Frontal cortex (tissue), 4 donors: ENCODE data around the gene HELLS. TPM values are rescaled to one million over a fixed set of nuclear protein-coding genes. Genes with fewer than 3 reads are reported as not detected.
"Not testable (repeated sequence)": the region's sequence is repeated elsewhere in the genome, so short reads cannot be mapped to it uniquely, and the experiment has no call there.

Experiments
- DNase-seq, 2 donors: peaks; one replicate each; pipeline ENCODE4 v3.0.0; 2012; ENCODE audit warnings: low spot score in 2 of 2
- FAIRE-seq: peaks from 2 replicates; lab custom pipeline; 2012; peaks lifted over from hg19 to GRCh38; lab: Jason Lieb, UNC
- total RNA-seq: library from RNA; depleted of rRNA; stranded (reverse); fragments of >200 nt; gene quantifications from one replicate; pipeline ENCODE4 v1.2.3, GENCODE V29; 2014
- donor health status: control.
- donor health status: control.
- donor health status: control.

HELLS gene
- 14.7 TPM for total RNA-seq

GRCh38 chr10:94545391-94546048 is at the start of gene HELLS:
Gene HELLS (plus strand): TSS chr10:94545788. CDS start chr10:94545922, 134 bp downstream.
- DNase-seq (peak; percentile 55 to 86), FAIRE-seq (no peak)

DNA sequence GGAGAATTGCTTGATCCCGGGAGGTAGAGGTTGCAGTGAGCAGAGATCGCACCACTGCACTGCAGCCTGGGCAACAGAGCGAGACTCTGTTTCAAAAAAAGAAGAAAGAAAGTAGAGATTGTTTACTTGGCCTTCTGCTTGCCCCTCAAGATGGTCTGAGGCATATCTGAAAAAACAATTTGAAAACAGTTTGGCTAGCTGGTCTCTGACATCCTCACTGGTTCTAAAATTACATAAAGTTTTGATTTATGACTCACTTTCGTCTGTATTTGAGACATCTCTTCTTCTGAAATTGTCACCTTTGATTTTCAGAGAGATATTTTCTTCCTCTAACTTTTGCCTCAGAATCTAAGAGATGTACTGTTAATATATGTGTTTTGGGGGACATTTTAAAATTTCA is 49.6 kb upstream of the HELLS start:
- DNase-seq (no peak), FAIRE-seq (no peak)

GRCh38 chr10:94496646-94497045 is 48.9 kb upstream of the HELLS start:
- DNase-seq (no peak), FAIRE-seq (no peak)

DNA sequence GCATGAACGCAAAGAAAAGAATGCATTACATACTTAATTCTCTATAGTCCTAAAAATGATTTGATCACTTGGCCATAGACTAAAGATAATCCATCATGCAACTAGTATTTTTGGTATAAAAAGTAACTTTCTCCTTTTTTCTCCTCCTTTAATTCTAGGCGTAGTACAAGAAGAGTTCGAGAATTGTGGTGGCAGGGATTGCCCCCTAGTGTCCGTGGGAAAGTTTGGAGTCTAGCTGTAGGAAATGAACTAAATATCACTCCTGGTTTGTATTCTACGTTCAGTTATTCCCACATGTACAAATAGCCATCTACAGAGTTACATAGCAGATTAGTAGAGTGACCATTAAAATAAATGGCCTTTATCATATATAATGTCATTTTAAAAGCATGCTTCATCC is 45.5 kb upstream of the HELLS start:
- DNase-seq (no peak), FAIRE-seq (no peak)

- FAIRE-seq (no peak), DNase-seq (no peak)
Observed at GRCh38 chr10:94521276-94522250, 24.0 kb upstream of the HELLS start.

DNA sequence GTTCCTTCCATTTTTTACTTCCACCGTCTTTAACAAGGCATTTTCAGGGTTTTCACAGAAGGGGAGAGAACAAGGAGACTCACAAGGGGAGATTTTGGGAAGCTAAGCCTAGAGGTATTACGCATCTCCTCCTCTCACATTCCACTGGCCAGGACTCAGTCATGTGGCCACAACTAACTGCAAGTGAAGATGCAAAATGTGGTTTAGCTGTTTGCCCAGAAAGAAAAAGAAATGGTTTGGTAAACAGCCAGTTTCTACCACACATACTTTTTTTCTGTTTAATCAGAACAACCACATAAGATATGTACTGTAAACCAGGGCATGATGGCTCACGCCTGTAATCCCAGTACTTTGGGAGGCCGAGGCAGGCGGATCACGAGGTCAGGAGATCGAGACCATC is 21.4 kb upstream of the HELLS start:
- FAIRE-seq (no peak), DNase-seq (no peak)

GRCh38 chr10:94524711-94525110 is 20.9 kb upstream of the HELLS start:
- DNase-seq = no peak
- no peak for FAIRE-seq

- peak; percentile 100 for FAIRE-seq
- not testable (repeated sequence) for DNase-seq
Observed at GRCh38 chr10:94531550-94531949, 14.0 kb upstream of the HELLS start.

- no peak for FAIRE-seq
Observed at GRCh38 chr10:94533027-94533426, 12.6 kb upstream of the HELLS start.

GRCh38 chr10:94542282-94542681 is 3.3 kb upstream of the HELLS start:
- DNase-seq, FAIRE-seq: not testable (repeated sequence)

More at GRCh38 chr10:94533027-94533426, 12.6 kb upstream of the HELLS start:
- no peak for DNase-seq

GRCh38 chr10:94546049-94546900 is 687 bp downstream of the HELLS start:
- FAIRE-seq (no peak), DNase-seq (peak in 1 of 2 donors; percentile 10)

- FAIRE-seq (no peak), DNase-seq (no peak)
Observed at GRCh38 chr10:94546901-94547185, 1.3 kb downstream of the HELLS start.

DNA sequence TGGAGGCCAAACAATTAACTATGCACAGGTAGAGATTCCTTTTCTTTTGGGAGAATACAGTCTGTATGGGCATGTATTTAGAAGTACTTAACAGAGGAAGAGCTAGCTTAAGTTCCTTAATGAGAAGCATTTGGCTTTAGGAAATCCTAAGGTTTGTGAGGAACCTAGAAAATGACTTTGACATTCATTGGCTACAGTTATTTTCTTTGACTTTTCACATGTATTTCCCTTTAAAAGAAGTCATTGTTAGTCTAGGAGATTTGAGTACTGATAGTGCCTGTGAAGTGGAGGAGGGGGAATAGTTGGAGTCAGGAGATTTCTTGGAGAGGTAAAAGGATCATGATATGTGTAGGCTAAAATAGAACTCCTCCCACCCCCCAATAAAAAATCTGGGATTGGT is 3.6 kb downstream of the HELLS start:
- FAIRE-seq = no peak
- no peak for DNase-seq

GRCh38 chr10:94567714-94568307 is 22.2 kb downstream of the HELLS start:
- FAIRE-seq, DNase-seq: not testable (repeated sequence)

GRCh38 chr10:94571081-94571480 is 25.5 kb downstream of the HELLS start:
- no peak for FAIRE-seq
- no peak for DNase-seq

DNA sequence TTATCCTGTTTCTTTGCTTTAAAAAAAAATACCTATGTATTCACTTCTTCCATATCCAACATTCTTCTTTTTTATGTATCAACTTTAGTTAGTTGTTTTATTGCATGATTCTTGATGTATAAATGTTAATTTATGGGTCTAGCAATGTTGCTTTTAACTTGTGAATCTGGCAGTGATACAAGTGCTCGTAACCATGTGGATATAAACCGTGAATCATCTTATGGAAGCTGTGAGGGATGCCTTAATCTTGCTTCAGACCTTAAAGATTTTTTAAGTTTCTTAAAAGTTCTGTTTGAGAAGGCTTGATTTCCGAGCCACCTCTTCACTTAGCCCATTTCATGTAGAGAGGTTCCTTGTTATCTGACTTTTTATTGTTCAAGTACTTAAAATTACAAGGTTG is 25.9 kb downstream of the HELLS start:
- FAIRE-seq (no peak), DNase-seq (no peak)

- DNase-seq (no peak), FAIRE-seq (no peak)
Observed at GRCh38 chr10:94578790-94579189, 33.2 kb downstream of the HELLS start.

DNA sequence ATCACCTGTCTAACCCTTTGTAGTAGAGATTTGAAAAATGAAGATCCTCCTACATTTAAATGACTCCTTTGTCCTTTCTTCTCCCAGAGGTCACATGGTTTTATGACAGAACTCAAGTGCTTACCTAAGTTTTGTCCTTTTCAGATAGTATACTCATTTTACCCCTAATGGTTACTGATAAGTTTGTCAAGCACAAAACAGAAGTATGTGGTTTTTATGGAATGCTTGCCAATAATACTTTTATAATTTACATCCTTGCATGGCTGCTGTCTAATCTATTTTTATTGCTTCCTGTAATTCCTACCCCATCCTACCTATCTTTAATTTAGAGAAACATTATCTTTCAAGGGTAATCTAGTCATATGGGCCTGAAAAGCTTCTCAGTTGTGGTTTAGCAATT is 37.5 kb downstream of the HELLS start:
- DNase-seq (no peak), FAIRE-seq (no peak)

DNA sequence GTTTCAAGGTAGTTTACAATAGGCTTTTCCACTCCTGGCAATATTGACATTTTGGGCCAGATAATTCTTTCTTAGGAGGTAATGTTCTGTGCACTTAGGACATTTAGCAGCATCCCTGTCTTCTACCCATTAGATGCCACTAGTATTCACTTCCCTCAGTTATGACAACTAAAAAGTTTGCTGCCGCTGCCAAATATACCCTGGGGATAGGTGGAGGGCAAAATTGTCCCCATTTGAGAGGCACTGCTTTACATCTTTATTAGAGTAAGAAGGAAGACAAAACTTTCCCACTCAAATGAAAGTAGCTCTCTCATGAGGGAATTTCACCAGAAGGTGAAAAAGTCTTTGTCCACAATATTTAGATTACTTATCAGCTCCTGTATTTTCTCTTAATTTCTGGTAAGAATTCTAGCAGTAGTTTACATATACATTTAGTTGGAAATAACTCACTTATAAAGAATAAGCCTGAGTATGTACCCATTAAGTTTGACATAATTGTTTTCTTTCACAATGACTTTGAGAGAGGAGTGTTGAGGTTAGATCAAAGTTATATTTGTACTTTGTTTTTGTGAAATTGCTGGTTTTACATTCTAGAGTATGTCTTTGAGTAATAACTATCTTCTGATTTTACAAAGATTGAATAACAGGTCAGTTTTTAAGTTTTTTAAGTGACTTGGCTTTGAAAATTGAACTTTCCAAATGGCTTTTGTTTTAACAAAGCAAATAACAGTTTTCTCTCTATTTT is 46.0 kb downstream of the HELLS start:
- FAIRE-seq (no peak), DNase-seq (no peak)
